HG02970 (cell line): Measurements from ENCODE around the gene SLC66A3.
A peak's percentile ranks its signal among the peaks of the same experiment; 100 is the strongest.

Experiments
- ATAC-seq: cut with Tn5 transposase; IDR thresholded peaks from one replicate; pipeline ENCODE4 v1.9.1; 2021; ENCODE audit warnings: mild to moderate bottlenecking, moderate library complexity, moderate number of reproducible peaks; ENCODE audit not compliant: unreplicated experiment, low FRiP score

Gene SLC66A3

GRCh38 chr2:11155381-11156035 lies at the start of gene SLC66A3:
TSS of gene SLC66A3 (plus strand) at chr2:11155467. CDS start at chr2:11155547, 80 bp downstream.
- peak; percentile 79 for ATAC-seq

GRCh38 chr2:11109002-11109401 lies 46.3 kb upstream of the SLC66A3 start:
- ATAC-seq = no peak

- no peak for ATAC-seq
Measured at GRCh38 chr2:11112870-11113428, 42.3 kb upstream of the SLC66A3 start.

DNA sequence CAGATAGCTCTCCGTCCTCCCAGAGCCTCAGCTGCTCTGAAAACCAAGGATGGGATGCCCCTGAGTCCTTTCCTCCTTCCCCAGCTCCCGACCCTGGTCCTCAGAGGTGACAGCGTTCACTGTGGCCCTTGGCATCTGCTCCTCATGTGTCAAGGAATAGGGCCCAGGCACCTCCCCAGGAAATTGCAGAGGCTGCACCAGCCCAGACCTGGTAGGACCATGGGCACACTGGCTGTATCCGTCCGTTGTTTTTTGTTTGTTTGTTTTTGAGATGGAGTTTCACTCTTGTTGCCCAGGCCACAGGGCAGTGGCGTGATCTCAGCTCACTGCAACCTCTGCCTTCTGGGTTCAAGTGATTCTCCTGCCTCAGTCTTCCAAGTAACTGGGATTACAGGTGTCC lies 37.5 kb upstream of the SLC66A3 start:
- ATAC-seq = no peak

GRCh38 chr2:11118761-11119160 lies 36.5 kb upstream of the SLC66A3 start:
- ATAC-seq = no peak

GRCh38 chr2:11121099-11121822 lies 34.0 kb upstream of the SLC66A3 start:
- ATAC-seq = no peak

DNA sequence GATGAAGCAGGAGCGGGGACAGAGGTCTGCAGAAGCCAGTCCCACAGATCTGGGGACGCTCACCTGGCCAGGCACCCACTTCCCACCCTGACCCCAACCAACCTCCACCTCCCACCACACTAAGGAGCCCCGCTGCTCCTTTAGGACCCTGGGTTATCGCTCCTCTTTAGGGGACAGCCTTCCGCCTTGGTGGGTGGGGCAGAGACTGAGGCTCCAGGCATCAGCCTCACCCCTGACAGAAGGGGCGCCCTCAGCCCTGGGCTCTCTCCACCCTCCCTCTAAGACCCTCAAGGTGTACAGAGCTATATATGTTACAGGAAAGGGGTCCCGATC lies 33.5 kb upstream of the SLC66A3 start:
- ATAC-seq = no peak

DNA sequence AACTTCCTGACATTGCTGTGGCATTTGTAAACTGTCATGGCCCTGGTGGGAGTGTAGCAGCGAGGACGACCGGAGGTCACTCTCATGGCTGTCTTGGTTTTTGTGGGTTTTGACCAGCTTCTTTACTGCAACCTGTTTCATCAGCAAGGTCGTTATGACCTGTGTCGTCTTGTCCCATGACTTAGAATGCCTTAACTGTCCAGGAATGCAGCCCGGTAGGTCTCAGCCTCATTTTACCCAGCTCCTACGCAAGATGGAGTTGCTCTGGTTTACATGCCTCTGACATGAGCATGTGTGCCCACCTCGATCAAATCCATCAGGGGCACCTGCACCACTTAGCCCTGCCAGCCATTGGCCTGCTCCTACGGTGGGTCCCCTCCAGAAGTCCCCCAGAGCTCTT lies 32.9 kb upstream of the SLC66A3 start:
- no peak for ATAC-seq

- ATAC-seq = no peak
Measured at GRCh38 chr2:11123001-11123809, 32.1 kb upstream of the SLC66A3 start.

DNA sequence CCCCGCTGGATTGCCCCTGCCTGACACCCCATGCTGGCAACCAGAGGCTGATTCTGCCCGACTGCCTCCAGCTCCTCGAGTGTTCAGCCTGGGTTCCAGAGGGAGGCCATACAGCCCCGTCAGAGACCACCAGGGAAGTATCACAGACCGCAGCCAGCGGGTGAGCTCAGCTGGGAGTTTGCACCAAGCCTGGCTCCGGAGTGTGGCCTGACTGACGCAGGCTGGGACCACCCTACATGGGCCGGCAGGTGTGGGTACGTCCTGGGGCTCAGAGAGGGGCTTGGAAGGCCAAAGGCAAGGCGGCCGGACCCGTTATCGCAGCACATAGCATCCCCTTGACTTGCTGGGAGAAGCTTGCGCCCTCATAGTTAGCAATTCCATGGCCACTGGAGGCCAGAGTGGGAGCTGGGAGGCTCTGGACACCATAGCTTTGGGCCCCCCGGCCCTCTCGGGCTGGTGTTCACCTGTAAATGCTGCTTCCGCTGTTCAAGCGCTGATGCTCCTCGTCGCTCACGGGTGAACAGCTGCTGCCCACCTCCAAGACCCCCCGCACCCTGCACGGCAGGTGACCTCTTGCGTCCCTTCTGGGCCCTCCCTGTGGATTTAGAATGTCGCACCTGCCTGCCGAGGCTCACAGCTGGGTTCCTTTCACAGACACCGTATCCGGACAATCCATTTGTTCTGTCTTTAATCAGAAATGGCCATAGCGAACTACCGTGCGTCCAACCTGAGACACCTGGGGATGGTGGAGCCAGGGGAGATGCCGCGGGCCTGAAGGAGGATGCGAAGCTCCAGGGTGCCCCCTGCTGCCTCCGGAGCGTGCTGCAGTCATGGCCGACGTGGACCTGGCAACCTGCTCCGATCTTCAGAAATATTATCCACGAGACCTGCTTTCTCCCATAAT lies 31.2 kb upstream of the SLC66A3 start:
- no peak for ATAC-seq

DNA sequence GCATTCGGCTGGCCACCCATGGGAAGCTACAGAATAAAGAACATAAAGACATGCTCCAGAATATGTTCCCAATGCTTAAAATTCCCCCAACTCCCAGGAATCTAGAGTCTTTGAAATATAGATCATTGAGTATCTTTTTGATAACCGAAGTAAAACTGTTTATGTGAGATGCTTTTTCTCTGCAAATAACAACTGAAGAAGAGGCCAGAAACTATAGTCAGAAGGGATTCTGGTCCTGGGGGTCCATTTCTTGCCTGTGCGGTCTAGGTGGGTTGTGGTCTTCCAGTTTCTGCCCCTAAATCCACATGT lies 30.6 kb upstream of the SLC66A3 start:
- ATAC-seq = no peak

DNA sequence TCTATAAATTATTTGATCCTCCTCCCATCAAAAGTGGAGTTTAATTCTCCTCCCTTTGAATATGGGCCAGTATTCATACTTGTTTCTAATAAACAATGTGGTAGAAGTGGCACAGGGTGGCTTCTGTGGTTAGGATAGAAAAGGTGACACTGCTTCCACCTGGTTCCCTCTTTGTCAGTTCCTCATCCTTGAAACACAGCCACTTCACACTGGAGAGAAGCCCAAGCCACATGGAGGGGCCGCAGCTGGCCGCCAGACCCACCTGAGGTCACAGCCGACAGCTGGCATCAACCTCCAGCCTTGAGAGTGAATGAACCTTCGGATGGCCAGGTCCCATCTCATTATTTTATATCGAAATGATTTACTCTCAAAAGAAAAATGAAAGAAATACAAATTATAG lies 27.5 kb upstream of the SLC66A3 start:
- no peak for ATAC-seq

GRCh38 chr2:11128243-11128951 lies 26.9 kb upstream of the SLC66A3 start:
- no peak for ATAC-seq

DNA sequence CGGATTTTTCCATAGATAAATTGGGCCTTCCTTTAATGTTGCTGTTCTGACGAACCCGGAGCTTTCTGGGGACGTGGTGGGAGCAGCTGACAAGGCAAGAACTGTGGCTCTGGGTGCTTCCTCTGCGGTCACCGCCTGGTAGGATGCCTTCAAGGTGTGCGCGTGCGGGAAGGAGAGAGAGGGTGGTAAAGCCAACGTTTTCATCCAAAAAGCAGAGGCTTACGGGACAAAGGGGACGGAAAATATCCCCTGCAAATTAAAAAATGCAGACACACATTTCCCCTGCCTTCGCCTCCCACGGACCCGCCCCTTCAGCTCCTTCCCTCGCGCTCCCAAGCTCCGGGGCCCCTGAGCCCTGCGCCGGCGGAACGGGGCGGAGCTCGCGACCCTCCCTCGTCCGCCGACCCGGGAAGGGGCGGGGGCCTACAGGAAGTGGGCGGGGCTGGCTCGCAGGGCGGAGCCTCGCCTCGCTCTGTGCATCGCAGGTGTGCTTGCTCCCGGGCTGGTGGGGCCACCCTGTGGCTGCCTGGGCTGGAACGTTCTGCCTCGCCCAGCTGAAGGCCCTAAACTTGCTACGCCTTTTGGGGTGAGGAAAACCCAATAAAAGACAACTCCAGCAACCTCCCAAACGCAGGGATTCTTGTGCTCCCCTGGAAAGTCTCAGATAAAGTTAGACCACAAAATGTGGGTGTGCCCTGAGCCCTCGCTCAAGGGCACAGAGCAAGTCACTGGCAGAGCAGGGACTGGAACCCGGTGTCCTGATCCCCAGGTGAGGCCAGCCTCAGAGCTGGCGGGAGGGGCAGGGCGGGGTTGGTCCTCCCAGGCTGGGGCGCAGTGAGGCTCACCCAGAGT lies 25.4 kb upstream of the SLC66A3 start:
- ATAC-seq = peak; percentile 75

DNA sequence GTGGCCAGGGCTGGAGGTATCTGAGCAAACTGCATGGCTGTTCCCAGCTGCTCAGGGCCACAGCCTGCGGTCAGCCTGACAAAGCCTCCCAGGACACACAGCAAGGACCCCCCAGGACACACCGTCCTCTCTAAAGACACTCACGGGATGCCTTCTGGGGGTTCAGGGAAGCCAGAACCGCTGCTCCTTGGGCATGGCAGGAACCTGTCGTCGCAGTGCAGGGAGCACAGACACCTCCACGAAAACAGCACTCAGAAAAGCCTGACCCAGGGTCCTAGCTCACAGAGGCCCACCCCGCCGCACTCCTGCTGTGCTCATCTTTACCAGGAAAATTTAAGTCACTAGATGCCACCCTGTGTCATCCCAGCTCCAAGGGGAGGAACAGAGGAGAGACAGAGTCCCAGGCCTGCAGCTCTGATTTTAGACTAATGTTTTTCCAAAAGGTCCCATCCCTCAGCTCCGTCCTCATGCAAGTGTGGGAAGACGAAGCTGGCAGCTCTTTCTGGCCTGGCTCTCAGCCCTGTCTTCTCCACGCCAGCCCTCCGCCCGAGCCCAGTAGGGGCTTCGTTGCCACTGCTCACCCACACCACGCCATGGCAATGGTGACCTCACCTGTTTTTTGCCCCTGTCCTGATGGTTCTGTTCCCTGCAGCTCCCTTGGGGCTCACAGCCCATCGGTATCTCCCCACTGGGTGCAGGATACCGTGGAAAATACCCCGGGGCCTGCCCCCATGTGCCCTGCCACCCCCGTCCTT lies 23.9 kb upstream of the SLC66A3 start:
- no peak for ATAC-seq

- ATAC-seq = no peak
Measured at GRCh38 chr2:11132036-11132671, 23.1 kb upstream of the SLC66A3 start.

DNA sequence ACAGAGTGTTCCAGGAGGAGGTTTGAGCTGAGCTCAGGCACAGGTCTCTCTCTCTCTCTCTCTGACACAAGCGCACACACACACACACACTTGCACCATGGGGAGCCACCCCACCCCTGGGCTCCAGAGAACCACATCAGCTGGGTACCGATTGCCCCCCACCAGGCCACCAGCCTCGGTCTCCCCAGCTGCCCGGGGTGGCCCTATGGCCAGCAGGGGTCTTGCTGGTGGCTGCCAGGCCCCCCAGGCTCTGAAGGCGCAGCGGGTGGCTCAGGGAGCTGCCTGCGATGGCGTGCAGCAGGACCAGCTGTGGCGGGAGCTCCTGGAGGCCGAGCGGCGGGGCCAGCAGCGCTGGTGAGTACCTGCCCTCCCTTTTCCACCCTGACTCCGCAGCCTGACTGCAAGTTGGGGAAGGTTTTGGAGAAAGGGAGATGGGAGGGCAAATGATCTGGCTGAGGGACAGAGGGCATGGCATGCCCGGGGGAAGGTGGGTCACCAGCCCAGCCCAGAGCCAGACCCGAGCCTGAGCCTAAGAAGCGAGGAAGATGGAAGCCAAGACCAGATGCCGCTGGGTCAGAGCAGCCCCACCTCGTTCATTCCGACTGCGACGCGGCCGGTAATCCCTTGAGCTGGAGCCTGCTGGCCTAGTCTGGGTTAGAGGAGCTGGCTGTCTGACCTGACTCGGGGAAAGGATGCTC lies 21.9 kb upstream of the SLC66A3 start:
- ATAC-seq = no peak
